SK-N-SH (cell line): ENCODE results near the gene CRTC1. TPM values are rescaled to one million over a fixed set of nuclear protein-coding genes. Genes with fewer than 3 reads are reported as not detected.

ENCODE experiments used
- CTCF ChIA-PET: fragments of 300-600, 350-600 bp; formaldehyde crosslinking; extraction: SDS; loops from one replicate; lab custom pipeline; 2021; lab: Yijun Ruan, JAX
- POLR2A ChIA-PET: fragments of 350-600 bp; sonication (Branson Sonifier 250); formaldehyde crosslinking; extraction: SDS; loops from one replicate; lab custom pipeline; 2020; ENCODE audit warnings: antibody characterized with exemption, inconsistent platforms; lab: Yijun Ruan, JAX
- DNase-seq: peaks from one replicate; pipeline ENCODE4 v3.0.0; 2012
- H2AFZ ChIP-seq: fragments of 200-600 bp; sonication (generic); 2 replicates; pipeline ENCODE4 v1.8.1; 2016; ENCODE audit warnings: antibody characterized with exemption, mild to moderate bottlenecking, low read depth
- H3F3A ChIP-seq: fragments of 200-600 bp; sonication (generic); replicated peaks from 2 replicates; pipeline ENCODE3; 2016; ENCODE audit warnings: antibody characterized with exemption, mild to moderate bottlenecking; ENCODE audit not compliant: insufficient read depth
- H3K27ac ChIP-seq, 2 experiments: fragments of 200-500 bp in 1 of 2; fragments of 200-600 bp in 1 of 2; sonication (Bioruptor generic) in 1 of 2; sonication (generic), shearing (Covaris generic) in 1 of 2; 2 replicates each; pipeline versions ENCODE4 v1.5.1 to v1.6.1; 2014 to 2016; ENCODE audit warnings: low read depth in 2 of 2, inconsistent platforms in 1 of 2, low read length in 1 of 2, mild to moderate bottlenecking in 1 of 2, mixed read lengths in 1 of 2
- H3K27me3 ChIP-seq: fragments of 200-600 bp; sonication (generic), shearing (Covaris generic); 2 replicates; pipeline ENCODE4 v1.6.1; 2016; ENCODE audit warnings: mixed run types; ENCODE audit not compliant: insufficient read depth
- H3K36me3 ChIP-seq, 2 experiments: fragments of 200-500 bp in 1 of 2; fragments of 200-600 bp in 1 of 2; sonication (Bioruptor generic) in 1 of 2; sonication (generic) in 1 of 2; replicated peaks in 1 of 2; 2 replicates each; pipeline versions ENCODE3 to v1.5.1; 2014 to 2016; ENCODE audit warnings: low read length in 1 of 2, mild to moderate bottlenecking in 1 of 2; ENCODE audit not compliant: insufficient read depth in 2 of 2, control insufficient read depth in 1 of 2
- H3K4me1 ChIP-seq, 2 experiments: fragments of 200-500 bp in 1 of 2; fragments of 200-600 bp in 1 of 2; sonication (Bioruptor generic) in 1 of 2; sonication (generic), shearing (Covaris generic) in 1 of 2; 2 replicates each; pipeline versions ENCODE4 v1.5.1 to v1.6.1; 2014 to 2016; ENCODE audit warnings: low read depth in 1 of 2, low read length in 1 of 2, mixed run types in 1 of 2; ENCODE audit not compliant: insufficient read depth in 2 of 2, control insufficient read depth in 1 of 2
- H3K4me2 ChIP-seq: fragments of 200-600 bp; sonication (generic), shearing (Covaris generic); 2 replicates; pipeline ENCODE4 v1.6.1; 2017; ENCODE audit warnings: mixed run types
- H3K4me3 ChIP-seq, 2 experiments: fragments of 200-500 bp in 1 of 2; fragments of 200-600 bp in 1 of 2; sonication (Bioruptor generic) in 1 of 2; sonication (generic), shearing (Covaris generic) in 1 of 2; 2 replicates each; pipeline versions ENCODE4 v1.5.1 to v1.8.1; 2014 to 2016; ENCODE audit warnings: low read depth in 2 of 2, inconsistent platforms in 1 of 2, low read length in 1 of 2, mild to moderate bottlenecking in 1 of 2, mixed read lengths in 1 of 2, moderate library complexity in 1 of 2
- H3K79me2 ChIP-seq: fragments of 200-600 bp; sonication (generic); 2 replicates; pipeline ENCODE4 v1.8.1; 2017; ENCODE audit warnings: mild to moderate bottlenecking; ENCODE audit not compliant: insufficient read depth
- H3K9ac ChIP-seq: fragments of 200-600 bp; sonication (generic); 2 replicates; pipeline ENCODE4 v1.6.1; 2017; ENCODE audit warnings: mixed run types
- H3K9me2 ChIP-seq: fragments of 200-600 bp; sonication (generic); 2 replicates; pipeline ENCODE4 v1.6.1; 2017; ENCODE audit warnings: mixed run types
- H3K9me3 ChIP-seq: fragments of 200-600 bp; sonication (generic); 2 replicates; pipeline ENCODE4 v1.6.1; 2017; ENCODE audit warnings: mixed run types, mild to moderate bottlenecking, moderate library complexity
- H4K20me1 ChIP-seq: fragments of 200-600 bp; sonication (generic); 2 replicates; pipeline ENCODE4 v1.6.1; 2017; ENCODE audit warnings: mild to moderate bottlenecking, mixed run types; ENCODE audit not compliant: insufficient read depth
- CTCF ChIP-seq: fragments of 200-600 bp; sonication (generic); IDR thresholded peaks from 2 replicates; pipeline ENCODE4 v1.6.1; 2017; ENCODE audit warnings: antibody characterized with exemption, mild to moderate bottlenecking, moderate library complexity
- ELF1 ChIP-seq: IDR thresholded peaks from 2 replicates; pipeline ENCODE4 v1.4.0; 2012
- FOSL2 ChIP-seq: IDR thresholded peaks from 2 replicates; pipeline ENCODE4 v1.4.0; 2012; ENCODE audit warnings: low read depth, mild to moderate bottlenecking, moderate library complexity, borderline replicate concordance
- FOXJ3 ChIP-seq: sonication (generic); formaldehyde crosslinking; IDR thresholded peaks from 2 replicates; pipeline ENCODE4 v1.5.1; 2020; ENCODE audit warnings: mild to moderate bottlenecking, missing genetic modification reagents
- FOXM1 ChIP-seq: IDR thresholded peaks from 2 replicates; pipeline ENCODE4 v1.4.0; 2012; ENCODE audit warnings: low read depth, mild to moderate bottlenecking
- GABPA ChIP-seq: IDR thresholded peaks from 2 replicates; pipeline ENCODE4 v1.4.0; 2012; ENCODE audit warnings: low read depth, mild to moderate bottlenecking
- IRF3 ChIP-seq: fragments of 150-350 bp; IDR thresholded peaks from 2 replicates; pipeline ENCODE4 v1.6.1; 2016; ENCODE audit warnings: mild to moderate bottlenecking, low read depth, low read length
- MAX ChIP-seq: IDR thresholded peaks from 2 replicates; pipeline ENCODE4 v1.4.0; 2012; ENCODE audit warnings: low read depth
- RFX5 ChIP-seq: IDR thresholded peaks from 2 replicates; pipeline ENCODE4 v1.6.1; 2012; ENCODE audit warnings: mild to moderate bottlenecking, improper control_type of control experiment, low read length
- SIN3A ChIP-seq: IDR thresholded peaks from 2 replicates; pipeline ENCODE4 v1.6.1; 2012; ENCODE audit warnings: low read depth, mild to moderate bottlenecking, low read length, moderate library complexity, borderline replicate concordance
- SMC3 ChIP-seq: IDR thresholded peaks from 2 replicates; pipeline ENCODE4 v1.6.1; 2012; ENCODE audit warnings: low read depth, low read length, improper control_type of control experiment
- TAF1 ChIP-seq: IDR thresholded peaks from 2 replicates; pipeline ENCODE4 v1.6.1; 2012; ENCODE audit warnings: low read depth, mild to moderate bottlenecking, low read length, moderate library complexity, borderline replicate concordance
- TCF12 ChIP-seq: IDR thresholded peaks from 2 replicates; pipeline ENCODE4 v1.4.0; 2012
- TEAD4 ChIP-seq: IDR thresholded peaks from 2 replicates; pipeline ENCODE4 v1.4.0; 2012; ENCODE audit warnings: mild to moderate bottlenecking, borderline replicate concordance; ENCODE audit not compliant: insufficient read depth
- ZBTB33 ChIP-seq: IDR thresholded peaks from 2 replicates; pipeline ENCODE4 v1.4.0; 2012; ENCODE audit warnings: low read depth, borderline replicate concordance
- WGBS: methylation state at CpG from one replicate; pipeline ENCODE4 v1.1.6; 2017; ENCODE audit warnings: low lambda C conversion rate; 5-methylcytosine and 5-hydroxymethylcytosine counted together
- polyA plus RNA-seq, 3 experiments: library from polyadenylated mRNA; depleted of rRNA; stranded (reverse); fragments of >200 nt; gene quantifications; 2 replicates each; pipeline ENCODE4 v1.2.3, GENCODE V29; 2012

The CRTC1 gene
- polyA plus RNA-seq, 1 of the 3 experiments (the other 2 are of a cell fraction): 5.0 TPM

GRCh38 chr19:18798384-18799352 is 115.2 kb downstream of the CRTC1 start:
- Histone ChIP-seq H3K9me2 (no peaks in the 10 kb centered on the region), H2AFZ (no peak overlapping the region), H3K4me1 (peaks cover 0 to 6% of the 10 kb centered on the region in 2 experiments; a peak in 1 of 4 replicates), H3K36me3 (no peaks in the 10 kb centered on the region), H3K4me3 (no peak overlapping the region), H3K79me2 (no peaks in the 10 kb centered on the region), H3K27me3 (0 out of 2 replicates have a peak, but pooled peaks cover 5% of the 10 kb centered on the region), H3K9ac (no peak overlapping the region), H3K4me2 (no peak overlapping the region), H3K9me3 (no peaks in the 10 kb centered on the region), H4K20me1 (no peaks in the 10 kb centered on the region), H3K27ac (no peak overlapping the region), H3F3A (no peaks in the 10 kb centered on the region)
- TF ChIP-seq TAF1 (no peak), TCF12 (no peak), FOSL2 (no peak)
- CTCF ChIA-PET: interaction anchor here (0.7 to 1.0 kb wide), 2 partner anchors 12 to 49 kb away, joined by 3 to 4 read pairs; no protein-coding TSS in a partner anchor
- 50% methylated on average over 15 of the region's 22 CpGs for WGBS
- POLR2A ChIA-PET: no interaction called here
- DNase-seq: no peak

GRCh38 chr19:18799389-18799970 is 116.0 kb downstream of the CRTC1 start:
- Histone ChIP-seq H3F3A (no peaks in the 10 kb centered on the region), H3K4me1 (peaks cover 0 to 6% of the 10 kb centered on the region in 2 experiments; a peak in 1 of 4 replicates), H4K20me1 (no peaks in the 10 kb centered on the region), H3K9me3 (no peaks in the 10 kb centered on the region), H3K36me3 (no peaks in the 10 kb centered on the region), H3K4me2 (no peak overlapping the region), H3K79me2 (no peaks in the 10 kb centered on the region), H2AFZ (no peak overlapping the region), H3K27ac (no peak overlapping the region), H3K9ac (no peak overlapping the region), H3K9me2 (no peaks in the 10 kb centered on the region), H3K27me3 (0 out of 2 replicates have a peak, but pooled peaks cover 5% of the 10 kb centered on the region), H3K4me3 (no peak overlapping the region)
- CTCF ChIA-PET: no interaction called here
- DNase-seq: no peak
- POLR2A ChIA-PET: no interaction called here
- TF ChIP-seq FOXJ3 (CRISPR knock-in tag) (no peak), TEAD4 (no peak), SMC3 (no peak)

- H3K36me3 ChIP-seq: no peaks in the 10 kb centered on the region
- H3F3A ChIP-seq: no peaks in the 10 kb centered on the region
- DNase-seq: no peak
- H3K27me3 ChIP-seq: 0 out of 2 replicates have a peak, but pooled peaks cover 5% of the 10 kb centered on the region
- no peak overlapping the region for H3K4me3 ChIP-seq
- CTCF ChIA-PET: interaction anchor here (2.6 kb wide), 1 partner anchor 47 kb away, joined by 8 read pairs; no protein-coding TSS in a partner anchor
- no peaks in the 10 kb centered on the region for H4K20me1 ChIP-seq
- no peaks in the 10 kb centered on the region for H3K9me3 ChIP-seq
- H3K9ac ChIP-seq: no peak overlapping the region
- peaks cover 0 to 6% of the 10 kb centered on the region in 2 experiments; a peak in 1 of 4 replicates for H3K4me1 ChIP-seq
- no peaks in the 10 kb centered on the region for H3K79me2 ChIP-seq
- no peak overlapping the region for H3K4me2 ChIP-seq
- no peak overlapping the region for H2AFZ ChIP-seq
- POLR2A ChIA-PET: no interaction called here
- no peak overlapping the region for H3K27ac ChIP-seq
- H3K9me2 ChIP-seq: no peaks in the 10 kb centered on the region
- TF ChIP-seq ELF1 (no peak), FOXM1 (no peak), SIN3A (no peak), FOSL2 (no peak), SMC3 (no peak), MAX (no peak), RFX5 (no peak), GABPA (no peak), ZBTB33 (no peak), IRF3 (no peak), CTCF (no peak)
Observed at GRCh38 chr19:18800079-18800478, 116.6 kb downstream of the CRTC1 start.
